HL-60 (cell line): Measurements from ENCODE around the gene KIF12.

Source experiments
- CTCF ChIP-seq: IDR thresholded peaks from one replicate; pipeline ENCODE4 v1.5.1; 2011; ENCODE audit warnings: low read length, control low read depth, inconsistent platforms; ENCODE audit not compliant: insufficient read depth
- GABPA ChIP-seq: IDR thresholded peaks from 2 replicates; pipeline ENCODE4 v1.6.1; 2012; ENCODE audit warnings: low read depth
- POLR2AphosphoS5 ChIP-seq: IDR thresholded peaks from 2 replicates; pipeline ENCODE4 v1.6.1; 2012; ENCODE audit warnings: low read depth
- REST ChIP-seq: IDR thresholded peaks from 2 replicates; pipeline ENCODE4 v1.6.1; 2012; ENCODE audit warnings: low read depth; ENCODE audit not compliant: insufficient replicate concordance
- SPI1 ChIP-seq: IDR thresholded peaks from 2 replicates; pipeline ENCODE4 v1.6.1; 2012; ENCODE audit warnings: low read depth, mild to moderate bottlenecking, borderline replicate concordance

GRCh38 chr9:114051281-114051680 is 47.8 kb downstream of the KIF12 start:
- TF ChIP-seq CTCF (no peak), REST (no peak), GABPA (no peak), POLR2AphosphoS5 (no peak), SPI1 (no peak)
